Activated T-cell treated with anti-CD3 and anti-CD28 coated beads, Interleukin-2, amount 50 U/mL, for 4 hours (primary cell): Measurements from ENCODE around the gene ZNF230. TPM values are rescaled to one million over a fixed set of nuclear protein-coding genes. Genes with fewer than 3 reads are reported as not detected.

Experiments used
- total RNA-seq, 3 donors: library from RNA; stranded (reverse); gene quantifications; one replicate each; pipeline ENCODE4 v1.2.1, GENCODE V29; 2021

The ZNF230 gene
- total RNA-seq, 3 donors from 2014 or later = 1.1 to 1.9 (median 1.8) TPM

Other genes starting within 250 kb of the ZNF230 start
- gene SMG9, start 248.0 kb upstream of the ZNF230 start, total RNA-seq = 100 to 1,000 TPM; 102 to 114 (median 109) TPM
- gene KCNN4, start 222.0 kb upstream of the ZNF230 start, total RNA-seq = 100 to 1,000 TPM in 1 of 3 donors, 10 to 100 TPM in 2; 90.6 to 123 (median 94.7) TPM
- gene LYPD5, start 200.5 kb upstream of the ZNF230 start, total RNA-seq = under 1 TPM in 2 of 3 donors, not detected in 1; 0.53 to 0.87 TPM
- gene ZNF283, start 175.6 kb upstream of the ZNF230 start, total RNA-seq = 1 to 10 TPM; 2.7 to 3.2 (median 3.0) TPM
- gene ZNF404, start 119.0 kb upstream of the ZNF230 start, total RNA-seq = under 1 TPM; 0.22 to 0.51 (median 0.34) TPM
- 1 to 10 TPM; 5.4 to 7.2 (median 5.7) TPM for gene ZNF45, start 67.7 kb upstream of the ZNF230 start, total RNA-seq
- gene ZNF221, start 51.7 kb upstream of the ZNF230 start, total RNA-seq = under 1 TPM; 0.28 to 0.95 (median 0.63) TPM
- gene ZNF155, start 18.8 kb upstream of the ZNF230 start, total RNA-seq = 1 to 10 TPM; 2.4 to 4.2 (median 3.7) TPM
- gene ZNF222, start 22.4 kb downstream of the ZNF230 start, total RNA-seq = 1 to 10 TPM in 1 of 3 donors, under 1 TPM in 2; 0.40 to 1.4 (median 0.87) TPM
- 1 to 10 TPM in 1 of 3 donors, under 1 TPM in 2; 0.50 to 1.1 (median 0.71) TPM for gene ZNF223, start 49.1 kb downstream of the ZNF230 start, total RNA-seq
- gene ZNF284, start 69.2 kb downstream of the ZNF230 start, total RNA-seq = 1 to 10 TPM; 1.3 to 1.5 (median 1.4) TPM
- gene ZNF224, start 91.4 kb downstream of the ZNF230 start, total RNA-seq = 1 to 10 TPM; 8.2 to 9.4 (median 8.6) TPM
- 1 to 10 TPM; 1.2 to 2.4 (median 1.4) TPM for gene ZNF225, start 110.4 kb downstream of the ZNF230 start, total RNA-seq
- gene ZNF234, start 138.6 kb downstream of the ZNF230 start, total RNA-seq = 1 to 10 TPM; 3.5 to 5.3 (median 5.2) TPM
- gene ZNF226, start 162.1 kb downstream of the ZNF230 start, total RNA-seq = 1 to 10 TPM; 5.2 to 9.7 (median 5.7) TPM
- gene ZNF227, start 209.6 kb downstream of the ZNF230 start, total RNA-seq = 10 to 100 TPM; 12.5 to 15.3 (median 12.8) TPM